ENCODE data around the gene SRGAP3.

GRCh38 chr3:9133656-9134055, 115.8 kb downstream of the SRGAP3 start:
- TF ChIP-seq PATZ1 (CRISPR knock-in tag; IDR thresholded peaks at IDR 0.05; ENCODE audit: borderline replicate concordance) (no peak), ZNF565 (CRISPR knock-in tag; conservative IDR thresholded peaks at IDR 0.05; ENCODE audit: low read depth) (no peak), ZFP3 (CRISPR knock-in tag; IDR thresholded peaks at IDR 0.05) (no peak), ARNTL (CRISPR knock-in tag; IDR thresholded peaks at IDR 0.05; ENCODE audit: borderline replicate concordance, low read depth) (no peak), ISL1 (CRISPR knock-in tag; IDR thresholded peaks at IDR 0.05) (no peak), ZFP30 (CRISPR knock-in tag; IDR thresholded peaks at IDR 0.05) (no peak), POU6F1 (CRISPR knock-in tag; IDR thresholded peaks at IDR 0.05; ENCODE audit: borderline replicate concordance, low read depth) (no peak), TOX (CRISPR knock-in tag; IDR thresholded peaks at IDR 0.05; ENCODE audit: borderline replicate concordance) (no peak), CSDC2 (CRISPR knock-in tag; IDR thresholded peaks at IDR 0.05) (no peak), ESRRG (CRISPR knock-in tag; IDR thresholded peaks at IDR 0.05) (no peak), PPARA (CRISPR knock-in tag; IDR thresholded peaks at IDR 0.05; ENCODE audit: borderline replicate concordance) (no peak), ZC3H10 (CRISPR knock-in tag; IDR thresholded peaks at IDR 0.05) (no peak), RARB (CRISPR knock-in tag; IDR thresholded peaks at IDR 0.05) (no peak)
